RKO (cell line): ENCODE data around the gene ZNF277.
"Not testable (repeated sequence)": the region's sequence is repeated elsewhere in the genome, so short reads cannot be mapped to it uniquely, and the experiment has no call there.

Experiments
- DNase-seq: peaks from one replicate; pipeline ENCODE4 v3.0.0-alpha.2; 2016; ENCODE audit warnings: low spot score

Gene ZNF277

GRCh38 chr7:112293416-112293815 lies 86.9 kb downstream of the ZNF277 start:
- no peak for DNase-seq

- DNase-seq, result no peak
These were observed 89.9 kb downstream of the ZNF277 start for GRCh38 chr7:112296432-112296831.

- DNase-seq, result no peak
These were observed 91.2 kb downstream of the ZNF277 start for GRCh38 chr7:112297681-112298080.

- no peak for DNase-seq
These were observed 92.1 kb downstream of the ZNF277 start for GRCh38 chr7:112298543-112299100.

- DNase-seq, result no peak
These were observed 93.6 kb downstream of the ZNF277 start for GRCh38 chr7:112300072-112300471.

- DNase-seq, result no peak
These were observed 94.4 kb downstream of the ZNF277 start for GRCh38 chr7:112300831-112301407.

- DNase-seq, result no peak
These were observed 96.1 kb downstream of the ZNF277 start for GRCh38 chr7:112302566-112302965.

- DNase-seq, result no peak
These were observed 100.4 kb downstream of the ZNF277 start for GRCh38 chr7:112306903-112307302.

GRCh38 chr7:112307506-112307905 lies 101.0 kb downstream of the ZNF277 start:
- DNase-seq, result no peak

- DNase-seq, result no peak
These were observed 102.5 kb downstream of the ZNF277 start for GRCh38 chr7:112308974-112309373.

GRCh38 chr7:112316803-112317202 lies 110.3 kb downstream of the ZNF277 start:
- not testable (repeated sequence) for DNase-seq

- DNase-seq, result no peak
These were observed 115.6 kb downstream of the ZNF277 start for GRCh38 chr7:112322070-112322469.

GRCh38 chr7:112327566-112327965 lies 121.1 kb downstream of the ZNF277 start:
- DNase-seq, result no peak

GRCh38 chr7:112331492-112331891 lies 125.0 kb downstream of the ZNF277 start:
- no peak for DNase-seq

GRCh38 chr7:112334366-112334765 lies 127.9 kb downstream of the ZNF277 start:
- DNase-seq, result no peak

GRCh38 chr7:112336261-112336660 lies 129.8 kb downstream of the ZNF277 start:
- DNase-seq, result no peak

GRCh38 chr7:112336936-112337576 lies 130.6 kb downstream of the ZNF277 start:
- no peak for DNase-seq

GRCh38 chr7:112337892-112338291 lies 131.4 kb downstream of the ZNF277 start:
- DNase-seq, result no peak

GRCh38 chr7:112338786-112339185 lies 132.3 kb downstream of the ZNF277 start:
- no peak for DNase-seq

- DNase-seq, result no peak
These were observed 135.0 kb downstream of the ZNF277 start for GRCh38 chr7:112341464-112341863.

GRCh38 chr7:112346381-112347060 lies 140.0 kb downstream of the ZNF277 start:
- no peak for DNase-seq

GRCh38 chr7:112347088-112347487 lies 140.6 kb downstream of the ZNF277 start:
- DNase-seq, result no peak

- DNase-seq, result no peak
These were observed 144.1 kb downstream of the ZNF277 start for GRCh38 chr7:112350585-112350984.
